NCI-H2196 (cell line): Measurements from ENCODE around the gene HHIPL1.

Experiments used
- DNase-seq: peaks from one replicate; lab custom pipeline; 2025; ENCODE audit not compliant: unreplicated experiment; lab: John Stamatoyannopoulos, UW

Gene HHIPL1

DNA sequence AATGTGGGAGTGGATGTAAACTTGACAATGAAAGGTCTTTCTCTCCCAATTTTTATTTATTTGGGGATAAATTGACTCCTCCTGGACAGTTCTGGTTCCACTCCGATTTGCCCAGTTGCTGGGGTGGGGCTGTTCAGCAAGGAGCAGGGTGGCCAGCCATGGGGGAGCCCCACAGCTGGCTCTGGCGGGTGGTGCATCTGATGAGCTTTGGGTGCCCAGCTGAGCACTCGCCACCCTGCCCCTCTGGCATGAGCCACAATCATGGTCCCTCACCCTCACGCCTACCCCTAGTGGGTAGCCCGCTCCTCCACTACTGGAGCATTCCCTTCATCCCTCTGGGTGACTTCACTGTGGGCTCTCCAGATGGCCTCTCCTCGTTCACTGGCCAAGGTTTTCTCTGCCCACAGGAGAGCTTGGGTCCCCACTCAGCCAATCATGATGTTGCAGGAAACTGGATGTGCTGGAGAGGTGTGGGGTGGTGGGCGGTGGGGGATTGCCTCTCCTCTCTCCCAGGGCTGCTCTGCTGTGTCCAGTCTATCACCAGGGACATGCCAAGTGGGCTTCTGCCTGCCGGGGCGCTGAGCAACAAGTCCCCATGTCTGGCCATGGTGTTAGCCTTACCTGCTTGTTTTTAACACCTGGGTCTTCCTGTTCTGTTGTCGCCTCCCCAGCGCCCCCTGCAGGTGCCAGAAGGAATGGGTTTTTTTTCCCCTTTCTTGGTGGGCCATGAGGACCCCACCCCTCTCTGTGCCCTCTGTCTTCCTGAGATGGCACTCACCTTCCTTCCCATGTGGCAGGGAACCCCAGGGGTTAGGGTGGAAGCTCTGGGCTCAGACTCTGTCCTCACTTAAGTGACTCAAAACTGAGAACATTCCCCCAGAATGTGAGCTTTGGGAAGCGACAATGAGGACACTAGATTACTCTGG lies 42.6 kb downstream of the HHIPL1 start:
- DNase-seq, result no peak

DNA sequence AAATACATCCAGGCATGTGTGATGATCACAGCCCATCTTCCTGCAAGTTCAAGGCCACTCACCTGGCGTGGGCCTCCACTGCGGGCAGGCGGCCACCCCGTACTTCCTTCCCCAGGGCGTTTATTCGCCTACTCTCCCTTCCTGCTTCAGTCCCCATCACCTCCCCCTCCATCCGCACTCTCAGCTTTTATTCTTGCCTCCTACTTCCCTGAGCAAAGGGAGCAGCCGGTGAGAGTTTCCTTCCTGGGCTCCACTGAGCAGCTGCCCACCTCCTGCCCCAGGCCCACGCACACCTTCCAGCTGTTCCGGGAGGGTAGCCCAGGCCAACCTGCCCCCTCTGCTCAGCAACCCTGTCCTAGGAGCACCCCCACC lies 43.3 kb downstream of the HHIPL1 start:
- DNase-seq, result no peak

DNA sequence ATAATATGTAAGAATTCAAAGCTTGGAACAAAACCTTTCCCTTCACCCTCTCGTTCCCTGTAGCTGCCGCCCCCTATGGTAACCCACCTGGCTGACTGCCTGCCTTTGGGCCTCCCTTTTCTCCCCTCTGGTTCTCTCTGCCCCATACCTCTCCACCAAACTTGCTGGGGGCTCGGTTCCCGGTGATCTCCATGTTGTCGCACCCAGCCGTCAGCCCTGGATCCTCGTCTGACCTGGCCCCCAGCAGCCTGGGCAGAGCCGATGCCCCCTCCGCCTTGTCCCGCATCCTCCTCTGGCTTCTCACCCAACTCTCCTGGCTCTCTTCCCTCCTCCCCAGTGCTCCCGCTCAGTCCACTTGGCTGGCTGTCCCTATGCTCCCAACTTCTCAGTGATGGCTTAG lies 43.7 kb downstream of the HHIPL1 start:
- no peak for DNase-seq

DNA sequence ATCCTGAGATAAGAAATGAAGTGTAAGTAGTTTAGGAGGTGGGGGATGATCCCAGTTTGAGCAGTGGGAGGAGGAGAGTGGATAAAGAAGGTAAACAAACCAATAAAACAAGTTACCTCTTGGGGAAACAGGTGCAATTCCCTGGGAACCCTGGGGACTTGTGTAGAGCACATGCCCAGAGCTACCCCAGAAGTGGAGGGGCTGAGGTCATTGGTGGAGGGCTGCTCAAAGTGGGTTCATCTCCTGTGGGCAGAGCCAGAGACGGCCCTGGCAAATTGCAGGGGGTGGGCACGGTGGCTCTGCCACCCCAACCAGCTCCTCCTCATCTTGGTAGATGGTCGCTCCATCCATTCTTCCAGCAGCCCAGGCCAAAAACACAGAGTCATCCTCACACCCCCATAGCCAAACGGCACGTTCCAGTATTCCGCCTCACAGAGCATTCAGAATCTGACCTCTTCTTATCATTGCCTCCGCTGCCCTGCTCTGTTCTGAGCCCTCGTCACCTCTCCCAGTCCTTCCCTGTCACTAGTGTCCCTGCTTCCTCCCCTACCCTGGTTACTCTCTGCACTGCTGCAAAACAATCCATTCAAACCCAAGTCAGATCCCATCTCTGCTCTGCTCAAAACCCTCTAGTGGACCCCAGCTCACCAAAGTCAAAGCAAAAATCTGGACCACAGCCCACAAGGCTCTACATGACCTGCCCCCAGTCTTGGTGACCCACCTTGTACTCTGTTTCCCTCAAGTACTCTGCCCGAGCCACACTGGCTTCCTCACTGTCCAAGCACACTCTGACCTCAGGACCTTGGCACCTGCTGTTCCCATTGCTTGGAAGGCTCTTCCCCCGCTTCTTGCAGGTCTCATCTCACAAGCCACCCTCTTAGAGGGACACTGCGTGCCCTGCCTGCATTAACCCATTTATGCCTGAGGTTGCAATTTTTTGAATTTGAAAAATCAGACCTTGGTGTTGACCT lies 44.6 kb downstream of the HHIPL1 start:
- DNase-seq, result no peak

DNA sequence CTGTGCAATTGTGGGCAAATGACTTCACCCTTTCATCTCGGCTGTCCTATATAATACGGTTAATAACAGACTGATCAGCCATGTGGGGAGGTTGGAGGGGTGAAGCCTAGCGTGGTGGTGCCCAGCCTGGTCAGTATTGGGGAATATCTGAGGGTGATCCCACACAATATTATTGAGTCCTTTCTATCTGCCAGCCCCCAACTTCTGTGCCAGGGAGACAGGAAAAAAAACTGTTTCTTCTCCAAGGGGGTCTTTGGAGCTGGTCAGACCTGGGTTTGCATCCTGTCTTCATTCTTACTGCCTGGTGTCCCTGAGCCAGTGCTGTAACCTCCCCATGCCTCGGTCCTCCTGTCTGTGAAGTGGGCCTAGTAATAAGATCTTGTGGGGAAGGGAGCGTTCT lies 45.7 kb downstream of the HHIPL1 start:
- no peak for DNase-seq

DNA sequence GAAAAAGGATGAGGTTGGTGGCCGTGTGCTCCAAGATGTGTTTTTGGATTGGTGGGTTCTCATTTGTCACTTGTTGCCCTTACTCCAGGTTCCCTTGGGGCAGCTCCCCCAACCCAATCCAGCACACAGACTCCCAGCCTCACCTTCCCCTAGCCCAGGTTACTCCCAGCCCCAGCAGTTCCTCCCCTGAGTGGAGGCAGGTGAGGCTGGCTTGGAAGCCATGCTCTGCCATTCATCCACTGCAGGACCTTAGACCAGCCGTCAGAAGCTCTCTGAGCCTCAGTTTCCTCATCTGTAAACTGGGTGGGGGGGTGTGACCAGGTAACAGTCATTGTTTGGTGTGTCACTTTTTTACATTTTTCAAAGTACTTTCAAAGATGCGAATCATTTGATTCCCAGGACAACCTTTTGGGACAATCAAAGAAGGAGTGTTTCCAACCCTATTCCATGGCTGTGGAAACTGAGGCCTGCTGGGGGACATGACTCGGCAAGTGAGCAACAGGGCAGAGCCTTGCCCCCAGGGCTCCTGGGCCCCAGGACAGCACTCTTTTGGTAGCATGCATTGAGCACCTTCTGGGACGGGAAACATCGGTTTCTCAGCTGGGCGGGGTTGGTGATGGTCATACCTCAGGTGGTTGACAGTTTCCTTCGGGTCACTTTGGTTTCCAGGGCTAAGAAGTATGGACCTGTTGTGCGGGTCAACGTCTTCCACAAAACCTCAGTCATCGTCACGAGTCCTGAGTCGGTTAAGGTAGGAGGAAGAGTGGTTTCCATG lies 46.4 kb downstream of the HHIPL1 start:
- DNase-seq, result no peak

DNA sequence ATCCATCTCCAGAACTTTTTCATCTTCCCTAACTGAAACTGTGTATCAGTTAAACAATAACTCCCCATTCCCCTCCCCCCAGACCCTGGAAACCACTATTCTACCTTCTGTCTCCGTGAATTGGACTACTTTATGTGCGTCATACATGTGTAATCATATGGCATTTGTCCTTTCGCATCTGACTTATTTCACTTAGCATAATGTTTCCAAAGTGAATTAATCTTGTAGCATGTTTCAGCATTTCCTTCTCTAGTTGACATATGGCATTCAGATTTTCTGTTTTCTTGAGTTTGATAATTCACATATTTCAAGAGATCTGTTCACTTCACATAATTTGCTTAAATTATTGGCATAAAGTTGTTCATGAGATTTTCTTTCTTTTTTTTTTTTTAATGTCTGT lies 49.0 kb downstream of the HHIPL1 start:
- no peak for DNase-seq

DNA sequence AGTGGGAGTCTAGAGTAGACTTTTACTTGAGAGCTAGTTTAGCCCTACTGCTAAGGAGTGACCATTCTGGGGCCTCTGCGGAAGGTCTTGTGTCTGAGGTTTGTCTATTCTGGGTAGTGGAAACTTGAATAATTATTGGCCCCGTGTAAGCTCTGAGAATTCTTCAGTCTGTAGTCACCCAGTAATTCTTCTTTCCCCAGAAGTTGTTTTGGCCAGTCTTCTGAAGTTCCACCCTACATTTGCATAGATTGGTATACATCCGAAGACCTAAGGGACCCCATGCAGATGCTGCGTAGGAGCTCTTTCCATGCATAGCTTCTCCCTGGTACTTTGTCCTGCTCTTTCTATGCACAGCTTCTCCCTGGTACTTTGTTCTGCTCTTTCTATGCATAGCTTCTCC lies 52.0 kb downstream of the HHIPL1 start:
- no peak for DNase-seq

DNA sequence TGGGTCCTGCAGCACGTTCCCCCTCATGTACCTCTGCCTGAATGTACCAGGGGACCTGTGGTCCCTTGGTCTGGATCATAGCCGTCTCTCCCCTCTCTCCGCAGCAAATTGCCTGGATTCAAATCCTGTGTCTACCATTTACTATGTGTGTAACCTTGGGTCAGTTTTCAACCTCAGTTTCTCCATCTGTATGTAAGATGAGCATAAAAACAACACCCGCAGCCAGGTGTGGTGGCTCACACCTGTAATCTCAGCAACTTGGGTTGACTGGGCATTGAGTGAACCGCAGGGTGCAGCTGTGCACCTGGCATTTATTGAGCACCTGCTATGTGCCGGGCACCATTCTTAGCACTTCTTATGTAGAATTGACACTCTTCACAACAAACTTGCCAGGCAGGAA lies 53.3 kb downstream of the HHIPL1 start:
- no peak for DNase-seq

DNA sequence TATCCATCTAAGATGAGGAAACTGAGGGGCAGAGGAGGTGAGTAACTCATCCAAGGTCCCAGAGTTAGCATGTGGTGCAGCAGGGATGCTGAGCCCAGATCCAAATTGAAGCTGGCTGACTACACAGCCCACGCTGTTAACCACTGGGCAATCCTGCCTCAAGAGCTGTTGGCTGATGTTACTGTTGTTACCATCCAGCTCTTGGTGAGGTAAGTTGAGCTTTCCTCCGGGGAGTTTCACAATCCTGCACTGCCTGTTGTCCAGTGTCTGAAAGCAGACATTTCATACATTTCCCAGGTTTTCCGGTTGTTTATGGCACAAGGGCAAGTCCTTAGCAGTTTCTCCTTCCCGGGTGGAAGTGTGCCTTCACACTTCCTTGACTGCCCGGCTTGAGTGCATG lies 53.7 kb downstream of the HHIPL1 start:
- no peak for DNase-seq

DNA sequence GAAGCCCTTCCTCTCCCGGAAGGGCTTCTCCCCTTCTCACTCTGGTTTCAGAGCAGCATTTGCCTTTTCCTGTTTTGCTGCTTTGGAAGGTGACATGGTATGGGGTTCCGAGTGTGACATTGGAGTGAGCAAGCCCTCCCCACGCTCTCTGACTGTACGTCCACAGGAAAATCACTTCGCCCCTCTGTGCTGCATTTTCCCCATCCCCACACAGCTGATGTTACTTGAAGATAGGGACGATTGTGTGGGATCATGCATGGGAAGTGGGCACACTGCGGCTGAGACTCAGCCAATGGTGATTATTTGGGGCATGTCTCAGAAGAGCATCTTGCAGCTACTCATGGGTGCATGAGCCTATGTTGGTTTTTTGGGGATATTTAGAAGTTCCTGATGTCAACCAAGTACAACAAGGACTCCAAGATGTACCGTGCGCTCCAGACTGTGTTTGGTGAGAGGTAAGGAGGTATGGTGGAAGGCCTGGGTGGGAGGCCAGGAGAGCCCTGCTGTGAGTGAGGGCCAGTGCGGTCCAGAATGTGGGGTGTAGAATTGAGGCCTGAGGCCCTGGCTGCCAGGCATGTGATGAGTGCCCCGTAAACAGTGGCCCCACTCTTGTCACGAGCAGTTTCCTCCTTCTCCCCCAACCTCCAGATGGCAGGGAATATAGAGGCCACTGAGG lies 54.3 kb downstream of the HHIPL1 start:
- DNase-seq, result no peak

DNA sequence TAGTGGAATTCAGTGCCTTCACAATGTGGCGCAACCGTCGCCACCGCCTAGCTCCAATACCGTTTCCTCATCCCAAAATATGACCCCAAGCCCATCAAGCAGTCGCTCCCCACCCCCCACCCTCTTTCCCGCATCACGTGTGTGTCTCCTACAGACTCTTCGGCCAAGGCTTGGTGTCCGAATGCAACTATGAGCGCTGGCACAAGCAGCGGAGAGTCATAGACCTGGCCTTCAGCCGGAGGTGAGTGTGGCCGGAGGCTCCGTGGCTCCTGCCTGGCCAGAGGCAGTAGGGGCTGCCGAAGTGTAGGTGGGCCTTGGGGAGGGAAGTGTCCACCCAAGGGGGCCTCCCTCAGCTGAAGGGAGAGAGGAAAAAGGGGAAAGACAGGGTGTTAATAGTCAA lies 54.9 kb downstream of the HHIPL1 start:
- no peak for DNase-seq

DNA sequence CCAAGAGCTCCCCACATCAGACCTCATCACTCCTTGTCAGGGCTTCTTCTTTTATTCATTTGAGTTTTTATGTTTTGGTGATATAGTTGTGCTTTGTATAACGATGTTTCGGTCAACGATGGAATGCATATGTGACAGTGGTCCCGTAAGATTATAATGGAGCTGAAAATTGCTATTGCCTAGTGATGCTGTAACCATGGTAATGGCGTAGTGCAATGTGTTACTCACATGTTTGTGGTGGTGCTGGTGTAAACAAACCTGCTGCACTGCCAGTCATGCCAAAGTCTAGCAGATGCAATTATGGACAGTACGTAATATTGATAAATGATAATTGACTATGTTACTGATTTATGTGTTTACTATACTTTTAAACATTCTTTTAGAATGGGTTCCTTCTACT lies 55.5 kb downstream of the HHIPL1 start:
- DNase-seq, result no peak

DNA sequence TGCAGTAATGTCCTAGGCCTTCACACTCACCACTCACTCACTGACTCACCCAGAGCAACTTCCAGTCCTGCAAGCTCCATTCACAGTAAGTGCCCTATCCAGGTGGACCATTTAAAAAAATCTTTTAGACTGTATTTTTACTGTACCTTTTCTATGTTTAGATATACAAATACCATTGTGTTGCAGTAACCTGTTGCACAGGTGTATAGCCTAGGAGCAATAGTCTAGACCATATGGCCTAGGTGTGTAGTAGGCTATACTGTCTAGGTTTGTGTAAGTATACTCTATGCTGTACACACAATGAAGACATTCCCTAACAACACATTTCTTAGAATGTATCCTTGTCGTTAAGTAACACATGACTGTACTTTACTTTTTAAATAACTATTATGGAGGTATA lies 56.3 kb downstream of the HHIPL1 start:
- DNase-seq, result no peak

DNA sequence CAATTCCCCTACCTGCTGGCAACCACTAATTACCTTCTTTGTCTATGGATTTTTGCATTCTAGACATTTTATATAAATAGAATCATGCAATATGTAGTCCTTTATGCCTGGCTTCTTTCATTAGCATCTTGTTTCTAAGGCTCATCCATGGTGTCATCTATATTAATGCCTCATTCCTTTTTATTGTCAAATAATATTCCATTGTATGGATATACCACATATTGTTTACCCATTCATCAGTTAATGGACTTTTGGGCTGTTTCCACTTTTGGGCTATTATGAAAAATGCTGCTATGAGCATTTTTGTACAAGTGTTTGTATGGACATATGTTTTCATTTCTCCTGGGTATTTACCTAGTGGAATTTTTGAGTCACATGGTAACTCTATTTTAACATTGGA lies 57.2 kb downstream of the HHIPL1 start:
- no peak for DNase-seq

DNA sequence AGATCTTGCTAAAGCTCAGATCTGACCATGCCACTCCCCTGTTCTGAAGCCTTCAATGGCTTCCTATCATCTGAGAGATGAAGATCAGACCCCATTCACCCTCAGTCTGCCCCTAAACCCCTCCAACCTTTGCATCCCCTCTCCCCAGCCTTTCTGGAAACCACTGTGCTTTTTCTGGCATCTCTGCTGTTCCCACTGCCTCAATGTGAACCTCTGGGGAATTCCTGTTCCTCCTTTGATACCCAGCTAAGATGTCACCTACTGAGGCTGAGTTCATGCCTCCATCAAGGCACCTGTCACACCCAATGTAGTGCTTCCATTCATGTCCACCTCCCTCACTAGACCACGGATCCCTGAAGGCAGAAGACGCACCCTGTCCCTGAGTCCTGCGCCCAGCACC lies 58.5 kb downstream of the HHIPL1 start:
- no peak for DNase-seq

DNA sequence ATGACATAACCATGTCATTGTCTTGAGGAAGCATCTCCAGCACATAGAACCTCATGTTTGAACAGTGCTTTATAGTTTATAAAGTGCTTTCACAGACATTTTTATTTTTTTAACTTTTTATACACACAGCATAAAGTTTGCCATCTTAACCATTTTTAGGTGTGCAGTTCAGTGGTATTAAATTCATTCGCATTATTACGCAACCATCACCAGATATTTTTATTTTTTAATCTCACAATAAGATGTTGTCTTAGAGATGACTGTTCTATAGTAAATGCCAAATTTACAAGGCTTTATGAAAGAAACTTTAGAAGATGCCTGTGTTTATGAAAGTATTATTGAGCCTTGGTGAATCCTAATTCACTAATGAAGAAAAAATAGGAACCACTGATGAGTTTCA lies 59.1 kb downstream of the HHIPL1 start:
- no peak for DNase-seq

DNA sequence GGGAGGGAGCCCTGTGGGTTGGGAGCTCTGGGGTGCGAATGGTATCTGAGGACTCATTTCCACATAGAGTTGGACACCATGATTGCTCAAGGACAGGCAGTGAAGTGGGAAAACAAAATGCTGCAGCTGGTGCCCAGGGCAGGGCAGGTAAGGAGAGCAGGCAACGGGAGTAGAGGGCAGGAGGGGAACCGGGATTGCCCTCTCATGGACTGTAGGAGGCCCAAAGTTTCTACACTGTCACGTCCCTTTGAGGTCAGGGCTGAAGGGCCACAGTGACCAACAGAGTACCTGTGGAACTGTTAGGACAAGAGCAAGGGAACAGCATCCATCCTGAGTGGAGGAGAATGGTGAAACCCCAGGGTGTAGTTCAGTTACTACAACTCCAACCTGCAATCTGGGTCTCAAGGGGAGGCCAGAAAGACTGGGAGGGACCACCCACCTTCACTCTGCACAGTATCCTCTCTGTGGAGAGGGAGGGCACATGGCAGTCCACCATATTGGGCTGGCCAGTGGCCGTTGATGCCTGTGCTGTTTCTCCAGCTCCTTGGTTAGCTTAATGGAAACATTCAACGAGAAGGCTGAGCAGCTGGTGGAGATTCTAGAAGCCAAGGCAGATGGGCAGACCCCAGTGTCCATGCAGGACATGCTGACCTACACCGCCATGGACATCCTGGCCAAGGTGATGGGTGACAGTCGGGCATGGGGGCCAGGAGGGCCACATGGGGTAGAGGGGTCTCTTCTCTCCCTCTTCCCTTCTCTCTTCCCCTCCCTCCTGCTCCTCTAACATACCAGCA lies 61.4 kb downstream of the HHIPL1 start:
- no peak for DNase-seq

DNA sequence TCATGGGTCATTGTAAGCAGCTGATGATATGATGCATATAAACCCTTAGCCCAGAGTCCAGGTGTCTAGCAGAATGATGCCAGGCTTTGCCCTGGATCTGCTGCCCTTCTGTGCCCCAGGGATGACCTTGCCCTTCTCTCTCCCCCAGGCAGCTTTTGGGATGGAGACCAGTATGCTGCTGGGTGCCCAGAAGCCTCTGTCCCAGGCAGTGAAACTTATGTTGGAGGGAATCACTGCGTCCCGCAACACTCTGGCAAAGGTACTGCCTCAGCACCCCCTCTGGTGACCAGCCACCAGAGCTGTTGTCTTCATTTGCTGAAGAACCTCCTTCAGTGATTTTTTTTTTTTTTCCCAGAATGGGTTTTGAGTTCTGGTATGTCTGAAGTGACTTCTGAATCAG lies 62.5 kb downstream of the HHIPL1 start:
- no peak for DNase-seq

DNA sequence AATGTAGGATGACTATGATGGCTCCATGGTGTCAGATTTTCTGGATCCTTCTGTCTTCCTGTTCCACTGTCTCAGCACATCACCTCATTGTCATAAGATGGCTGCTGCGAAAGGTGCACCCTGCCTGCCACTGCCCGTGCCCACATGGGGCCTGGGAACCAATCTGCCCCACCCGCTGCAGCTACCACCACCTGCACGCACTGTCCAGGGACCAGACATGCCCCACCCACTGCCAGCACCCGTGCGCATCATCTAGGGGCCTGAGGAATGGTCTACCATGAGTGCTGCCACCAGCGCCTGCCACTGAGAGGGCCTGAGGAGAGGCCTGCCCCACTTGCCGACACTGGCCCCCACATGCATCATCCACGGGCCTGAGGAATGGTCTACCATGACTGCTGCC lies 63.0 kb downstream of the HHIPL1 start:
- no peak for DNase-seq
